GM19025 (cell line): ENCODE measurements around the gene MTUS2.

Experiments
- ATAC-seq: cut with Tn5 transposase; IDR thresholded peaks from one replicate; pipeline ENCODE4 v1.9.1; 2021; ENCODE audit warnings: mild to moderate bottlenecking, low read depth, moderate library complexity; ENCODE audit not compliant: unreplicated experiment

MTUS2 gene

DNA sequence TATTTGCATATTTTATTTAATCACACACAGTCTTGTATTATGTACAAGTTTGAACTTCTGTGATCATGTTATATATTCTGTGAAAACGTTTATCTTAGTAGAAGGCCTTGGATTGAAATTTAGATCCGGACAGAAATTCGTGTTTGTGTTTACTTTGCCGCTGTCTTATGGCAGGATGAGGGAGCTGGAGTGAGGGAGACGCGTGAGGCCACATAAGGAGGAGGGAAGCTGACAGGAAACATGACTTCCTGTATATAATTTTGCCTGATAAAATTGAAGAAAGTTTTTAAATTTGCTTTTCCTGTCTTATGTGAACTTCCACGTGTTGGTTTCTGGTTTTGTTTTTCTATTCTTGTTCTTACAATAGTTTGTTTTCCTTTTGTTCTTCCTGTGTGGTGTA lies 200.2 kb downstream of the MTUS2 start:
- no peak for ATAC-seq

DNA sequence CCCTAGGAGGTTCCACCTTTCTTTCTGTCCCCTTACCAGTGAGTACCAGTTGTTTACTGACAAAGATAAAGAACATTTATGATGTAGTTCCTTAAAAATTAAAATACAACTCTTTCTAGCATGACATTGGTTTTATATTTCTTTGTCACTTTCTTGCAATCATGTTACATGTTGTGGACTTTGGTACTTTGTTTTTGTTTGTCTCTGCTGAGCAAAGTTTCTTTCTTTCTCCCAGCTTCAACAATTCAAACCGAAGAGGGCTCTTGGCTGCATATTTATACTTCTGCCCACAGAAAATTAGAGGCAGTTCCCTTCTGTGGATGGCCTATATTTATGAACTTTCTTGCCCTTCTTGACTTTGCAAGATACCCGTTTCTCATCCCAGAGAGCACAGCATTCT lies 201.2 kb downstream of the MTUS2 start:
- ATAC-seq: no peak

DNA sequence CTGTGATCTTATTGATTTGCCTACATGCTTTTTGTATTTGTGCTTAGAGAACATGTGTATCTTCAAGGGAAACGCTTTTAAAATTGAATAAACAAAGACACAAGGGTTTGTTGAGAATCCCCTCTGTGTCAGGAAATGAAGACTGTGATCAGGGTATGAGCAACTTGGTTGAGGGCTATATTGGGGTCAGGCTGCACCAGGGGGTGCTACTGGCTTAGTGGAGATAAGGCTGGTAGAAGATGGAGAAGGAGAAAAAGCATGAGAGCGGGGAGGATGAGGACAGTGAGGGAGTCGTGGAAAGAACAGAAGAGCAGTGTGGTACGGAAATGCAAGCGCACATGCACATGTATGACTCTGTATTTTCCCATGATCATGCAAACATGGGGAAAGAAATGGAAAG lies 201.6 kb downstream of the MTUS2 start:
- ATAC-seq: no peak

DNA sequence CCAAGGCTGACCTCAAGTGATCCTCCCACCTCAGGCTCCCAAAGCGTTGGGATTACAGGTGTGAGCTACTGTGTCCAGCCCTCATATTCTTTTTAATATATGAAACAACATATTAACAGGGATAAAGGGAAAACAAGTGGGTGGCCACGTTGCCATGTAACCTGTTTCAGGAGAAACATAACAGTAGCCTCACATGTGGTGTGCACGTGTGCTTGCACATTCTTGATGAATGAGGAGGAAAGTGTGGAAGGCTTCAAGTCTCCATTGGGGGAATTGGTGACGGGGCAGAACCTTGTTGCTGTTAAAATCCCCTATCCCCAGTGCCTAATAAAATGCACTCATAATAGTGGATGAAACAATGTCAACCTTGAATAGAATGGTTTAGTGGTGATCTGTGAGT lies 202.3 kb downstream of the MTUS2 start:
- no peak for ATAC-seq

DNA sequence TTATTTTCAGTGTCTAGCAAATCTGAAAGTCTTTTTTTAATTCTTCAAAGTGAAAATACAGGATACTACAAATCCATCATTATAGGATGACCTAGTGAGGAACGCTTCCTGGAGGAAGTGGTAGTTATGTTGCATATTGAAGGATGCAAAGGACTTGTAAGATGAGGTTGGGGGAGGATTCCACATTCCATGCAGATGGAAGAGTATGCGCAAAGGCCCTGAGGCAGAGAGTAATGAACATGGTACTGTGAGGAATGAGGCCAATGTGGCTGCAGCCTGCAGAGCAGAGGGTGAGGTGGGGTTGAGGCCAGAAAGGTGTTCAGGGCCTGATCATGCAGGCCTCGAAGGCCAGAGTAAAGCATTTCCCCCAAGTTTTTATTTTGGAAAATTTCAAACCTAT lies 202.8 kb downstream of the MTUS2 start:
- ATAC-seq: no peak

DNA sequence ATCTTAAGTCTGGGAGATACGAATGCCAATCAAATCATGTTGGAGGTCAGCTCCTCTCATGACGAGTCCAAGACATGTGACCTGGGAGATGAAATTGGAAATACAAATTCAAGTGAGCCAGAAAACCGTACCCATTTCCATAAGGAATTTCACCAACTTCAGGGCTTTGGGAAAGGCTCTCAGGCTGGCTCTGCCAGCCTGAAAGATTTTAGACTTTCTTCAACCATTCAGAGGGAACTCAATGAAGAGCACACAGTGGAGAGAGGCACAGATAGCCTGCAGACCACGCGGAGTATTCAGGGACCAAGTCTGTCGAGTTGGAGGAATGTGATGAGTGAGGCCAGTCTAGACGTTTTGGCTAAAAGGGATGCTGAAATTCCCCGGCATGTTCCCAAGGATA lies 204.6 kb downstream of the MTUS2 start:
- ATAC-seq: no peak

DNA sequence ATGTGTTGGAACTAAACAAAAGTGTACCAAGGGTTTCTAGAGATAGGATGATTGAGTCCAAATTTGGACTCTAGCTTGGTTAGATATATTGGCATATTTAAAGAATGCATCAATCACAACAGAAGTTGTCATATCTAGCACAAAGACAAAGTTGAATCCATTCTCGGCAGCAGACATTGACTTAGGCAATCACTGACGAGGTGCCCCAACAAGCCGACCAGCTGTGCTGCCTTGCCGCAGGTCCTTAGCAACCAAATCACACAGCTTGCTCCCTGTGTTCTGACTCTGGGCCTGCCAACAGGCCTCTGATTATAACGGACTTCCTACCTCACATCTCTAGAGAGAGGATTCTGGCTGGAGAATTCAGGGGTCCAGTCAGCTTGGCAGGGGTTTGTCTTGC lies 208.7 kb downstream of the MTUS2 start:
- ATAC-seq: no peak

DNA sequence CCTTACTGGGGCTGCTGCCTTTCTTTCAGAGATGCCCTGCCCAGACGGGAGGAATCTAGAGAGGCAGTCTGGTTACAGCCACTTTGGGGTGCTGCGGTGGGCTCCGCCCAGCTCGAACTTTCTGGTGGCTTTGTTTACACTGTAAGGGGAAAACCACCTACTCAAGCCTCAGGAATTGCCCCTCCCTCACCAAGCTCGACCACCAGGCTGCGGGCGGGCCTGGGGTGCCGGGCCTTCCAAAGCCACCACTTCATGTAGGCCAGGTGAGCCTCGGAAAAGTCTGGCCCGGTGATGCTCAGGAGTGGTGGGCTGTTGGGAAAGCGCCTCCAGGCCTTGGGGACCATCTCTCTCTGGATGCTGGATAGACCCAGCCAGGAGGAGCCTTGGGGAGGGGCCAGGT lies 218.6 kb downstream of the MTUS2 start:
- no peak for ATAC-seq

DNA sequence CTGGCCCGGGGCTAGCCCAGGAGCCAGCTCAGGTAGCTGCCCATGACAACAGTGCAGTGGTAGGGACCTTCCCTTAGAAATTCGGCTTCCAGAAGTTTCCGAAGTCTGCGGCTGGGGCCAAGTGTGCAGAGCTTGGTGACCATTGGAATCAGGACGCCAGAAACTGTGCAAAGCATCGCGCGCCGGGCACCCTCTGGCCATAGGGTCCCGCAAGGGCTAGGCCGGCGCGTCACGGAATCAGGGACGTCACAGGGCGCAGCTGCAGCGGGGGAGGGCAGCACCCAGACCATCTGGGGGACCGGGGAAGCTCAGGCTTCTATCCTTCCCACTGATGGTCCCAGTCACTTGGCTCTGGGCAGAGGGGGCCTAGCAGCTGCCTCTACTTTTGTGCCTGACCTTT lies 219.1 kb downstream of the MTUS2 start:
- ATAC-seq: no peak

DNA sequence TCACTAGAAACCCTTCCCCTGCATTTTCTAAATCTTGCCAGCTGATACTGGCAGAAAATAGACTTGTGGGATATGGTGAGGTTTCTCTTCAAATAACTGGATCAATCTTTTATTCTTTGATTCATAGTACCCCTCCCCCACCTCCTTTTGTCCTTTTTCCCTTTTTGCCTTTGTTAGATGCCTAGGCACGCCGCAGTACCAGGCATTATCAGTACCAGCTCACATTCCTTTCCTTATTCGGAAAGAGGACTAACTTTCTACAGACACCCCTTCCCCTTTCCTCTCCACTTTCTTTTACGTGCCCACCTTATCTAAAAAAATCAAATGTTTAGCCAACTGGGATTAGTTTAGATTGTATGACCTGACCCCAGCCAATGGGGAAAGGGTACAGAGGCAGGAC lies 226.4 kb downstream of the MTUS2 start:
- no peak for ATAC-seq

DNA sequence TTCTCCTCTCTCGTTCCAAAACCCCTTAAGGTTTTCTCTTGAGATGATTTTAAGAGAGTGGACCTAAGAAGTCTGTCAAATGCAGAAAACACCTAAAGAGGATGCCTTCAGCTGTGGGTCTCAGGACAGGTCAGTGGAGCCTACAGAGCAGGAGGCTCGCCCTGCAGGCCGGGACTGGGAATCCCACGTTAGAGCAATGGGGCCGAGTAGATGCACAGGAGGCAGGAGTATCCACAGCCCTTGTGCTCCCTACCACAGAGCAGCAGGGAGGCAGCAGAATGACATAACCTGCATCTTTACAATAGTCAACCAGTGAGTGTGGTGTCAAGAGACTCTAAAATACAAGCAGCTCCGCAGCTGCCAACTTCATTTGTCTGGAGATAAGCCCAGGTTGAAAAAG lies 229.4 kb downstream of the MTUS2 start:
- ATAC-seq: no peak

DNA sequence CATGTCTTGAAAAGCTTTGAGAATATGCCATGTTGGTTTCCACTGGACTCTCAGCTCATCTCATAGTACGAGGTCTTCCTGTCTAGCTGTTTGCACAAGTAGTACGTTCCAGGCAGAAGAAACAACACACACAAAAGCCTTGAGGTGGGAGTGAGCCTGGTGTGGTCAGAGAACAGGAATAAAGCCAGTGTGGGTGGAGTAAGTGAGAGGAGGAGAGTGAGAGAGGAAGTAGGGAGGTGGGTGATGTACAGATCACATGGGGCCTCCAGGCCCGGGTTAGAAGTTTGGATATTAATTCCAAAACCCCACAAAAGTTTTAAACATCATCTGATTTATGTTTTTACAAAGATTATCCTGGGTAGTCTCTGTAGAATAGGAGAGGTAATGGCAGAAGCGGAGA lies 230.6 kb downstream of the MTUS2 start:
- ATAC-seq: no peak

DNA sequence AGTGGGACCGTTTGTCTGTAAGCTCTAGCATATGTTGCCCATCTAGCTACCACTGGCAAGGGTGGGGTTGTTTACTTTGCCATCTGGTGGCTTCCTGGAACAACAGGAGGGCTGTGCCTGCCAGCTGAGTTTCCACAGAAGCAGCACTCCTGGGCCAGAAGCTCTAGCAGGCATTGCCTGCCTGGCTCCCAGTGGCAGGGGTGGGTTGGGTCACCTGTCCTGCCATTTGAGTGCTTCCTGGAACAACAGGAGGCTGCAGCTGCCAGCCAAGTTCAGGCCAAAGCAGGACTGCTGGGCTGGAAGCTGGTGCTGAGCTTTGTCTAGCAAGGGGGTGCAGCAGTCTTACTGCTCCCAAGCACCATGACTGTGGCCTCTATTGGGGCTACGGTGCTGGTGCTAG lies 239.7 kb downstream of the MTUS2 start:
- no peak for ATAC-seq

DNA sequence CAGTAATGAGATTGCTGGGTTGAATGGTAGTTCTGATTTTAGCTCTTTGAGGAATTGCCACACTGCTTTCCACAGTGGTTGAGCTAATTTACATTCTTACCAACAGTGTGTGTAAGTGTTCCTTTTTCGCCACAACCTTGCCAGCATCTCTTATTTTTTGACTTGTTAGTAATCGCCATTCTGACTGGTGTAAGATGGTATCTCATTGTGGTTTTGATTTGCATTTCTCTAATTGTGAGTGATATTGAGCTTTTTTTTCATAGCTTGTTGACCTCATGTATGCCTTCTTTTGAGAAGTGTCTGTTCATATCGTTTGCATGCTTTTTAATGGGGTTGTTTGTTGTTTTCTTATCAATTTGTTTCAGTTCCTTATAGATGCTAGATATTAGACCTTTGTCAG lies 245.0 kb downstream of the MTUS2 start:
- ATAC-seq: no peak

DNA sequence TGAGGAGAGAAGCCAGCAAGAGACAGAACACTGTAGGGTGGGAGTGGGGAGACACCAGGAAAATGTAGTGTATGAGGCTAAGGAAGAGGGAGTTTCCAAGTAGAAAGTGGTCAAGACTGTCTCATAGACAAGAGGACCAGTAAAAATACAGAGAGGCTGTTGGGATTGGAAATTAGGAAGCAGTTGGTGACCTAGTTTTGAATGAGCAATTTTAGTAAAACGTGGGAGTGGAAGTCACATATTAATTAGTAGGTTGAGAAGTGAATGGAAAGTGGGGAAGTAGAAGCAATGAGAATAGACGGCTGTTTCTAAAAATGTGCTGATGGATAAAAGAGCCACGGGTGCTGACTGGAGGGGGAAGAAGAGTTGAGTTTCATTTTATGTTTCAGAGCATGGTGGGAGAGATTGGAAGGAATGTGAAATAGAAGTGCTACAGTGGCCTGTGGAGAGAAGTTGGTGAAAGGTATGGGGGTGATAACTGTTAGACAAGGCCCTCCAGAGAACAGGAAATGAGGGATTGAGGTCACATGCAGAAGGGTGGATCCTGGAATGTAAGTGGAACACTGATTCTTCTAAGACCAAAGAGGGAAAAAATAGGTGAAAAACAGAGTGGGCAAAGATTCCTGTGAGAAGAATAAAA lies 247.3 kb downstream of the MTUS2 start:
- no peak for ATAC-seq

DNA sequence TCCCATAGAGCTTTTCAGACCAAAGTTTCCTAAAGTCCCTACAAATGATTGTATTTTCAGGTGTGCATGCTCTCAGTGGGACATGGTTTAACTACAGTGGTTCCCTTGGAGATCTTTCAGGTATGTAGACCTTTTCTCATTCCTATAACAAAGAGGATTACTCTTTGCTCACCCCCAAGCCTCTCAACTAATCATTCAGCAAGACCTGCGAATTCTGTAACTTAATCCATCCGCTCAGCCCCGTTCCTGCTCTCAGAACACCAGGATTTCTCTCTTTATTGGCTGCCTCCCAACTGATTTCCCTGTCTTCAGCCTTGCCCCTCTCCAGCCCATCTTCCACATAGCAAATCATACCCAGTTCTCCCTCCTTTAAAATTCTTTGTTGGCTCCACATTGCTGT lies 253.6 kb downstream of the MTUS2 start:
- no peak for ATAC-seq

DNA sequence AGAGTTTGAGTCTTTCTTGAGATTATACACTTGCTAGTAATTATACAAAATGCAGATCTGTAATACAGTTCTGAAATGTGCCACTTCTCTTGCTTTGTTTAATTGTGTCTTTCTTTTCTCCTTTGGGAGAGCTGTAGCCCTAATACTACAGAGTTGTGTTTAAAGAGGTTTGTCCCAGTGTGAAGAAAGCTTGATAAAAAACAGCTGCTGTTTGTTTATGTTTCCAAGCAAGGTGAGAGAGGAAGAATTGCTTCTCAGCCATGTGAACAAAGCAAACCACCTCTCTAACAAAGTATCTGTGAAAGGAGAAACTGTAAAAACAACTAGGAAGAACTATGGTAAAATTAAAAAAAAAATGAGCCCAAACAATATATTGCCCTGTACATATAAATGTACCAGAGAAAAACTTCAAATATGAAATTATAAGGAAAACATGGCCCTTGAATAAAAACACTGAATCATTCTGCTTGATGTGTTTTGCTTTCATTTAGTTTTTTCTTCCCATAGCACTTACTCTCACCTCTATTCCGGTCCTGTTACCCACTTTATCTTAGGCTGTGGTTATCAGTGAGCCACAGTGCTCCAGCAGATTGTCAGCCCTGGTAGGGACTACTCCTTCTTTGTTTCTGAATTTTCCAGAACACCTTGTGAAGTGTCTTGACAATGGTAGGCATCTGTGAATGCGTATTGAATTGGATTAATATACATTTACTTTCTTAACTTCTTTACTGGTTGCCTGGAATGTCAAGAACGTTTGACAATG lies 257.1 kb downstream of the MTUS2 start:
- ATAC-seq: no peak

DNA sequence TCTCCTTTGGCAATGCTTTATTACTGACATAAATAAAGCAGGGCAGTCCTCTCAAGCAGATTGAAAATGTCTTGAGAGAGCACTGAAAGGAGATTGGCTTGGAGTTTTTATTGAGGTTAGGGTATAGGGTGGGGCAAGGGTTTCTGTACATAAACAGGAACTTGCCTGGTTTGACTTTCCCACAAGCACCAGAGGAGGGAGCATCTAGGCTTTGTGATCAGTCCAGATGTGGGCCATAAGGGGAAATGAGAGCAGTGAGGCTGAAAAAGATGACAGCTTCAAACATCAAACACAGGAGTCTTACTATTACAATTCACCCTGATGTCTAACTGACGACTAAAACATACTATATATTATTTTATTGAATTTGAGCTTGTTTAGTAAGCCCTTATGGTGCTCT lies 260.9 kb downstream of the MTUS2 start:
- no peak for ATAC-seq

DNA sequence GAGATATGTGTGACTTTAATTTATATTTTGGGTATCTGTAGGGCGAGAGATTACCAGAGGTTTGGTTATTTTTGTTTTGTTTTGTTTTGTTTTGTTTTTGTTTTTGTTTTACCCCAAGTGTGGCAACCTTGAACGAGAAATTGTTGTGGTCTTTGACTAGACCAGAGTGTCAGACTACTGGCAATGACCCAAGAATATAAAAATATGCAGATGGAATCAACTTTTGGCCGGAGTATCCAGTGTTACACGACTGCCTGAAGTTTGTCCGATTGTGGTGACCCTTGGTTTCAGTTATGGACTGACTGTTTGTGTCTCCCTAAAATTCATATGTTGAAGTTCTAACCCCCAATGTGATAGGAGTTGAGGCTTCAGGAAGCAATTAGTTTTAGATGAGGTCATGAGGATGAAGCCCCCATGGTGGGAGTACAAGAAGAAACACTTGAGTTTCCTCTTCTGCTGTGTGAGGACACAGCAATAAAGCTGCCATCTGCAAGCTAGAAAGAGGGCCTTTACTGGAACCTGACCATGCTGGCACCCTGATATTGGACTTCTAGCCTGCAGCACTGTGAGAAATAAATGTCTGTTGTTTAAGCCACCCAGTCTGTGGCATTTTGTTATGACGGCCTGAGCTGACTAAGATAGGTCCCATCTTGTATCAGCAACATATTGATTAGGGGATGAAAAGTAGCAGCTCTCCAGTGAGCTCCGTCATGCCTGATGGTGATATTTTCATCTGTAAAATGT lies 261.7 kb downstream of the MTUS2 start:
- ATAC-seq: no peak

DNA sequence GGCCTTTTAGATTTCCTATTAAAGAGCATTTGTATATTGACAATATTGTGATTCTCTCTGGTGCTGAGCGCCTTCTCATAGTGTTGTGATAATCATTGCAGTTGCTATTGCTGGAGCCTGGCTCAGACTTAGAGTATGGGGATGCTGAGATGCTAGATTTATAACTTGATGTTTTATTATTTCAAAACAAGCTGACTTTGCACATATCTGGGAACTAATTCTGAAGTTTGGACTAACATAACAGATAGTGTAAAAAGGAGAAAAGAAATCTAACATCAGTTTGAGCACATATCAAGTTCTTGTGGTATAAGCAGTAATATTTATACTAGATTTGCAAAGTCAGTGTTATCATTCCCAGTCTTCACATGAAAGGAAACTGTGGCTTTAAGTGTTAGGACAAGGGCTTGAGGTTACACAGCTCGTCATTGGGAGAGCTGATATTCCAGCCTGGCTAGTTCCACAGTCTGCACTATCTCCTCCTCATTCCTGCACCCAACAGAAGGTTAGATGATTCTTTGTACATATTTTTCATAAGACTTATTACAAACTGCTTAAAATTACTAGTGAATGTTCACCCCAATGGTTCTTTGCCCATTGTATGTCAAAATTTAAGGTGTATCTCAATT lies 279.8 kb downstream of the MTUS2 start:
- ATAC-seq: no peak

DNA sequence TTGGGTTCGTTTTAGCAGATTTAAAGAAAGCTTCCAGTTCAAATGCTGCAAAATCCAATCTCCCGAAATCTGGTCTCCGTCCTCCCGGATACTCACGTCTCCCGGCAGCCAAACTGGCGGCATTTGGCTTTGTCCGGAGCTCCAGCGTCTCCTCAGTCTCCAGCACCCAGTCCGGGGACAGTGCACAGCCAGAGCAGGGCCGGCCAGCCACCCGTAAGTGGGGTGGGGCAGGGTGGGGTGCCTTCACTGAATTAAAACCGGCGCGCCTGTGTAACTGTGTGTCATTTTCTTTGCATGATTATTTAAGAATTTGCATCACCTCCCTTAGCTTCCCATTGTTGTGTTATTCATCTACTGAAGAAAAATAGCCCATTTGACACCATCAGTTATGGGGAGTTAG lies 280.6 kb downstream of the MTUS2 start:
- no peak for ATAC-seq
